HepG2 (cell line): Measurements from ENCODE around the gene UBAC1. TPM values are rescaled to one million over a fixed set of nuclear protein-coding genes. Genes with fewer than 3 reads are reported as not detected.

Source experiments
- ADNP ChIP-seq: sonication (generic); formaldehyde crosslinking; IDR thresholded peaks from 2 replicates; pipeline ENCODE4 v1.4.0; 2020; ENCODE audit warnings: missing genetic modification reagents
- GATAD2A ChIP-seq: IDR thresholded peaks from 2 replicates; pipeline ENCODE4 v1.6.1; 2016
- NKX3-1 ChIP-seq: sonication (generic); formaldehyde crosslinking; IDR thresholded peaks from 2 replicates; pipeline ENCODE4 v1.5.0; 2020; ENCODE audit warnings: missing genetic modification reagents
- PAF1 ChIP-seq: IDR thresholded peaks from 2 replicates; pipeline ENCODE4 v1.6.1; 2016; ENCODE audit warnings: missing genetic modification reagents, missing compliant biosample characterization
- ZNF329 ChIP-seq: sonication (generic); formaldehyde crosslinking; IDR thresholded peaks from 2 replicates; pipeline ENCODE4 v1.9.0; 2021; ENCODE audit warnings: low read depth, mild to moderate bottlenecking, missing genetic modification reagents
- polyA plus RNA-seq, 8 experiments: library from polyadenylated mRNA; depleted of rRNA in 3 of 8; stranded (reverse) in 7 of 8; unstranded in 1 of 8; fragments of >200 nt; fragmentation: Illumina TruSeq in 4 of 8; extraction: Trizol in 4 of 8; gene quantifications; 2 replicates each; pipeline versions ENCODE4 v1.2.1 to v1.2.3, GENCODE V29; 2011 to 2016; ENCODE audit warnings: low read depth in 4 of 8, missing spikeins in 1 of 8, mixed read lengths in 1 of 8; ENCODE audit not compliant: insufficient read depth in 1 of 8
- total RNA-seq, 5 experiments: library from RNA; depleted of rRNA; stranded (reverse); fragments of >200 nt; fragmentation: Illumina TruSeq; extraction: Trizol; gene quantifications; 2 replicates each; pipeline ENCODE4 v1.2.3, GENCODE V29; 2016; ENCODE audit warnings: low read depth in 1 of 5
- TF ChIP-seq, protein P1 (sequence below): sonication (generic); formaldehyde crosslinking; IDR thresholded peaks from 2 replicates; pipeline ENCODE4 v1.4.0; 2020; ENCODE audit warnings: low read depth, mild to moderate bottlenecking, missing genetic modification reagents
- TF ChIP-seq, protein P2 (sequence below): sonication (generic); formaldehyde crosslinking; IDR thresholded peaks from 2 replicates; pipeline ENCODE4 v1.5.0; 2020; ENCODE audit warnings: mild to moderate bottlenecking, missing genetic modification reagents, moderate library complexity
- TF ChIP-seq, protein P3 (sequence below): sonication (generic); formaldehyde crosslinking; IDR thresholded peaks from 2 replicates; pipeline ENCODE4 v1.5.0; 2020; ENCODE audit warnings: missing genetic modification reagents
- TF ChIP-seq, protein P4 (sequence below): sonication (generic); formaldehyde crosslinking; IDR thresholded peaks from 2 replicates; pipeline ENCODE4 v1.4.0; 2020; ENCODE audit warnings: missing genetic modification reagents
- TF ChIP-seq, protein P5 (sequence below): sonication (generic); formaldehyde crosslinking; conservative IDR thresholded peaks from 2 replicates; pipeline ENCODE4 v1.8.0; 2022; ENCODE audit warnings: low read depth, missing genetic modification reagents
- TF ChIP-seq, protein P6 (sequence below): sonication (generic); formaldehyde crosslinking; IDR thresholded peaks from 2 replicates; pipeline ENCODE4 v1.5.1; 2020; ENCODE audit warnings: missing genetic modification reagents, mild to moderate bottlenecking, borderline replicate concordance
- TF ChIP-seq, protein P7 (sequence below): sonication (generic); formaldehyde crosslinking; IDR thresholded peaks from 2 replicates; pipeline ENCODE4 v1.5.1; 2020; ENCODE audit warnings: missing genetic modification reagents, mild to moderate bottlenecking, borderline replicate concordance
- TF ChIP-seq, protein P8 (sequence below): sonication (generic); formaldehyde crosslinking; IDR thresholded peaks from 2 replicates; pipeline ENCODE4 v1.5.0; 2020; ENCODE audit warnings: missing genetic modification reagents
- TF ChIP-seq, protein P9 (sequence below): sonication (generic); formaldehyde crosslinking; IDR thresholded peaks from 2 replicates; pipeline ENCODE4 v1.5.1; 2020; ENCODE audit warnings: missing genetic modification reagents, mild to moderate bottlenecking, borderline replicate concordance

Gene UBAC1
- total and polyA plus RNA-seq, 2 of the 13 experiments (the other 11 are each of a cell fraction or from before 2014, with no cell fraction given), result 32.2 to 34.1 TPM

DNA sequence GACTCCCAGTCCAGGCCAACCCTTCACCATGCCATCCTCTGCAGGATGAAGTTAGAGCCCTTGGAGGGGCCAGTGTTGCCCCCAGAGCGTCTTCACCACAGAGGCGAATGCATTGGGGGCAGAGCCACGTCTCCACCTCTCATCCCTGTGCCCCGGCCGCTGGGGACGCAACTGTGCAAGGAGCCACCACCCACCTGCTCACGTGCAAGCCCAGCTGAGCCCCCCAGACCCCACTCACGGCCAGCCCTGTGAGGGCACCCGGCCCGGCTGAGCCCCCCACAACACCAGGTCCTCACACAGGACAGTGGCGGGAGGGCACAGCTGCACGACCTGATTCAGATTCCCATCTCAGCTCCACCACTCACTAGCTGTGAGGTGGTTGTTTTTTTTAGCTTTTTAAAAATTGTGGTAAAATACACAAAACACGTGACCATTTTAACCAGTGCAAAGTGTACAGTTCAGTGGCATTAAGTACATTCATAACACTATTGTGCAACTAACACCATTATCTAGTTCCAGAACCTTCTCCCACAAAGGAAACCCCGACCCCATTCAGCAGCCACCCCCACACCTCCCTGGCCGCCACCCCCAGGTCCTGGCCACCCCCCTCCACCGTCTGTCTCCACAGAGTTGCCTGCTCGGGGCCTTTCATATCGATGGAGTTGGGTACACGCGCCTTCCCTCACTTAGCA is 33.5 kb upstream of the UBAC1 start (continued):
- TF ChIP-seq, protein P1, sequence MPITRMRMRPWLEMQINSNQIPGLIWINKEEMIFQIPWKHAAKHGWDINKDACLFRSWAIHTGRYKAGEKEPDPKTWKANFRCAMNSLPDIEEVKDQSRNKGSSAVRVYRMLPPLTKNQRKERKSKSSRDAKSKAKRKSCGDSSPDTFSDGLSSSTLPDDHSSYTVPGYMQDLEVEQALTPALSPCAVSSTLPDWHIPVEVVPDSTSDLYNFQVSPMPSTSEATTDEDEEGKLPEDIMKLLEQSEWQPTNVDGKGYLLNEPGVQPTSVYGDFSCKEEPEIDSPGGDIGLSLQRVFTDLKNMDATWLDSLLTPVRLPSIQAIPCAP (CRISPR knock-in tag), result no peak
- TF ChIP-seq, protein P2, sequence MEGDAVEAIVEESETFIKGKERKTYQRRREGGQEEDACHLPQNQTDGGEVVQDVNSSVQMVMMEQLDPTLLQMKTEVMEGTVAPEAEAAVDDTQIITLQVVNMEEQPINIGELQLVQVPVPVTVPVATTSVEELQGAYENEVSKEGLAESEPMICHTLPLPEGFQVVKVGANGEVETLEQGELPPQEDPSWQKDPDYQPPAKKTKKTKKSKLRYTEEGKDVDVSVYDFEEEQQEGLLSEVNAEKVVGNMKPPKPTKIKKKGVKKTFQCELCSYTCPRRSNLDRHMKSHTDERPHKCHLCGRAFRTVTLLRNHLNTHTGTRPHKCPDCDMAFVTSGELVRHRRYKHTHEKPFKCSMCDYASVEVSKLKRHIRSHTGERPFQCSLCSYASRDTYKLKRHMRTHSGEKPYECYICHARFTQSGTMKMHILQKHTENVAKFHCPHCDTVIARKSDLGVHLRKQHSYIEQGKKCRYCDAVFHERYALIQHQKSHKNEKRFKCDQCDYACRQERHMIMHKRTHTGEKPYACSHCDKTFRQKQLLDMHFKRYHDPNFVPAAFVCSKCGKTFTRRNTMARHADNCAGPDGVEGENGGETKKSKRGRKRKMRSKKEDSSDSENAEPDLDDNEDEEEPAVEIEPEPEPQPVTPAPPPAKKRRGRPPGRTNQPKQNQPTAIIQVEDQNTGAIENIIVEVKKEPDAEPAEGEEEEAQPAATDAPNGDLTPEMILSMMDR (CRISPR knock-in tag), result no peak
- TF ChIP-seq, protein P3, sequence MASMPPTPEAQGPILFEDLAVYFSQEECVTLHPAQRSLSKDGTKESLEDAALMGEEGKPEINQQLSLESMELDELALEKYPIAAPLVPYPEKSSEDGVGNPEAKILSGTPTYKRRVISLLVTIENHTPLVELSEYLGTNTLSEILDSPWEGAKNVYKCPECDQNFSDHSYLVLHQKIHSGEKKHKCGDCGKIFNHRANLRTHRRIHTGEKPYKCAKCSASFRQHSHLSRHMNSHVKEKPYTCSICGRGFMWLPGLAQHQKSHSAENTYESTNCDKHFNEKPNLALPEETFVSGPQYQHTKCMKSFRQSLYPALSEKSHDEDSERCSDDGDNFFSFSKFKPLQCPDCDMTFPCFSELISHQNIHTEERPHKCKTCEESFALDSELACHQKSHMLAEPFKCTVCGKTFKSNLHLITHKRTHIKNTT (CRISPR knock-in tag), result no peak
- TF ChIP-seq, protein P4, sequence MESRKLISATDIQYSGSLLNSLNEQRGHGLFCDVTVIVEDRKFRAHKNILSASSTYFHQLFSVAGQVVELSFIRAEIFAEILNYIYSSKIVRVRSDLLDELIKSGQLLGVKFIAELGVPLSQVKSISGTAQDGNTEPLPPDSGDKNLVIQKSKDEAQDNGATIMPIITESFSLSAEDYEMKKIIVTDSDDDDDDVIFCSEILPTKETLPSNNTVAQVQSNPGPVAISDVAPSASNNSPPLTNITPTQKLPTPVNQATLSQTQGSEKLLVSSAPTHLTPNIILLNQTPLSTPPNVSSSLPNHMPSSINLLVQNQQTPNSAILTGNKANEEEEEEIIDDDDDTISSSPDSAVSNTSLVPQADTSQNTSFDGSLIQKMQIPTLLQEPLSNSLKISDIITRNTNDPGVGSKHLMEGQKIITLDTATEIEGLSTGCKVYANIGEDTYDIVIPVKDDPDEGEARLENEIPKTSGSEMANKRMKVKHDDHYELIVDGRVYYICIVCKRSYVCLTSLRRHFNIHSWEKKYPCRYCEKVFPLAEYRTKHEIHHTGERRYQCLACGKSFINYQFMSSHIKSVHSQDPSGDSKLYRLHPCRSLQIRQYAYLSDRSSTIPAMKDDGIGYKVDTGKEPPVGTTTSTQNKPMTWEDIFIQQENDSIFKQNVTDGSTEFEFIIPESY (CRISPR knock-in tag), result 0 out of 2 replicates have a peak, but pooled peaks have one; percentile 3
- TF ChIP-seq PAF1 (CRISPR knock-in tag) (no peak), NKX3-1 (CRISPR knock-in tag) (no peak), GATAD2A (CRISPR knock-in tag) (no peak), ADNP (CRISPR knock-in tag) (no peak), ZNF329 (CRISPR knock-in tag) (no peak)
- TF ChIP-seq, protein P5, sequence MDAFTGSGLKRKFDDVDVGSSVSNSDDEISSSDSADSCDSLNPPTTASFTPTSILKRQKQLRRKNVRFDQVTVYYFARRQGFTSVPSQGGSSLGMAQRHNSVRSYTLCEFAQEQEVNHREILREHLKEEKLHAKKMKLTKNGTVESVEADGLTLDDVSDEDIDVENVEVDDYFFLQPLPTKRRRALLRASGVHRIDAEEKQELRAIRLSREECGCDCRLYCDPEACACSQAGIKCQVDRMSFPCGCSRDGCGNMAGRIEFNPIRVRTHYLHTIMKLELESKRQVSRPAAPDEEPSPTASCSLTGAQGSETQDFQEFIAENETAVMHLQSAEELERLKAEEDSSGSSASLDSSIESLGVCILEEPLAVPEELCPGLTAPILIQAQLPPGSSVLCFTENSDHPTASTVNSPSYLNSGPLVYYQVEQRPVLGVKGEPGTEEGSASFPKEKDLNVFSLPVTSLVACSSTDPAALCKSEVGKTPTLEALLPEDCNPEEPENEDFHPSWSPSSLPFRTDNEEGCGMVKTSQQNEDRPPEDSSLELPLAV, result no peak
- TF ChIP-seq, protein P6, sequence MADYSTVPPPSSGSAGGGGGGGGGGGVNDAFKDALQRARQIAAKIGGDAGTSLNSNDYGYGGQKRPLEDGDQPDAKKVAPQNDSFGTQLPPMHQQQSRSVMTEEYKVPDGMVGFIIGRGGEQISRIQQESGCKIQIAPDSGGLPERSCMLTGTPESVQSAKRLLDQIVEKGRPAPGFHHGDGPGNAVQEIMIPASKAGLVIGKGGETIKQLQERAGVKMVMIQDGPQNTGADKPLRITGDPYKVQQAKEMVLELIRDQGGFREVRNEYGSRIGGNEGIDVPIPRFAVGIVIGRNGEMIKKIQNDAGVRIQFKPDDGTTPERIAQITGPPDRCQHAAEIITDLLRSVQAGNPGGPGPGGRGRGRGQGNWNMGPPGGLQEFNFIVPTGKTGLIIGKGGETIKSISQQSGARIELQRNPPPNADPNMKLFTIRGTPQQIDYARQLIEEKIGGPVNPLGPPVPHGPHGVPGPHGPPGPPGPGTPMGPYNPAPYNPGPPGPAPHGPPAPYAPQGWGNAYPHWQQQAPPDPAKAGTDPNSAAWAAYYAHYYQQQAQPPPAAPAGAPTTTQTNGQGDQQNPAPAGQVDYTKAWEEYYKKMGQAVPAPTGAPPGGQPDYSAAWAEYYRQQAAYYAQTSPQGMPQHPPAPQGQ (CRISPR knock-in tag), result no peak
- TF ChIP-seq, protein P7, sequence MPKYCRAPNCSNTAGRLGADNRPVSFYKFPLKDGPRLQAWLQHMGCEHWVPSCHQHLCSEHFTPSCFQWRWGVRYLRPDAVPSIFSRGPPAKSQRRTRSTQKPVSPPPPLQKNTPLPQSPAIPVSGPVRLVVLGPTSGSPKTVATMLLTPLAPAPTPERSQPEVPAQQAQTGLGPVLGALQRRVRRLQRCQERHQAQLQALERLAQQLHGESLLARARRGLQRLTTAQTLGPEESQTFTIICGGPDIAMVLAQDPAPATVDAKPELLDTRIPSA (CRISPR knock-in tag), result no peak
- TF ChIP-seq, protein P8, sequence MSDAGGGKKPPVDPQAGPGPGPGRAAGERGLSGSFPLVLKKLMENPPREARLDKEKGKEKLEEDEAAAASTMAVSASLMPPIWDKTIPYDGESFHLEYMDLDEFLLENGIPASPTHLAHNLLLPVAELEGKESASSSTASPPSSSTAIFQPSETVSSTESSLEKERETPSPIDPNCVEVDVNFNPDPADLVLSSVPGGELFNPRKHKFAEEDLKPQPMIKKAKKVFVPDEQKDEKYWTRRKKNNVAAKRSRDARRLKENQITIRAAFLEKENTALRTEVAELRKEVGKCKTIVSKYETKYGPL (CRISPR knock-in tag), result no peak
- TF ChIP-seq, protein P9, sequence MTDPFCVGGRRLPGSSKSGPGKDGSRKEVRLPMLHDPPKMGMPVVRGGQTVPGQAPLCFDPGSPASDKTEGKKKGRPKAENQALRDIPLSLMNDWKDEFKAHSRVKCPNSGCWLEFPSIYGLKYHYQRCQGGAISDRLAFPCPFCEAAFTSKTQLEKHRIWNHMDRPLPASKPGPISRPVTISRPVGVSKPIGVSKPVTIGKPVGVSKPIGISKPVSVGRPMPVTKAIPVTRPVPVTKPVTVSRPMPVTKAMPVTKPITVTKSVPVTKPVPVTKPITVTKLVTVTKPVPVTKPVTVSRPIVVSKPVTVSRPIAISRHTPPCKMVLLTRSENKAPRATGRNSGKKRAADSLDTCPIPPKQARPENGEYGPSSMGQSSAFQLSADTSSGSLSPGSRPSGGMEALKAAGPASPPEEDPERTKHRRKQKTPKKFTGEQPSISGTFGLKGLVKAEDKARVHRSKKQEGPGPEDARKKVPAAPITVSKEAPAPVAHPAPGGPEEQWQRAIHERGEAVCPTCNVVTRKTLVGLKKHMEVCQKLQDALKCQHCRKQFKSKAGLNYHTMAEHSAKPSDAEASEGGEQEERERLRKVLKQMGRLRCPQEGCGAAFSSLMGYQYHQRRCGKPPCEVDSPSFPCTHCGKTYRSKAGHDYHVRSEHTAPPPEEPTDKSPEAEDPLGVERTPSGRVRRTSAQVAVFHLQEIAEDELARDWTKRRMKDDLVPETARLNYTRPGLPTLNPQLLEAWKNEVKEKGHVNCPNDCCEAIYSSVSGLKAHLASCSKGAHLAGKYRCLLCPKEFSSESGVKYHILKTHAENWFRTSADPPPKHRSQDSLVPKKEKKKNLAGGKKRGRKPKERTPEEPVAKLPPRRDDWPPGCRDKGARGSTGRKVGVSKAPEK (CRISPR knock-in tag), result no peak
